ENCODE measurements around the gene IGFBP4. TPM values are rescaled to one million over a fixed set of nuclear protein-coding genes. Genes with fewer than 3 reads are reported as not detected.
A peak's percentile ranks its signal among the peaks of the same experiment; 100 is the strongest.

IGFBP4 gene
- total and polyA plus RNA-seq, 2 of the 13 experiments (the other 11 are each of a cell fraction or from before 2014, with no cell fraction given) = 4.1 to 49.0 TPM

- peak; percentile 76 for TF ChIP-seq HDAC1 (CRISPR knock-in tag; IDR thresholded peaks at IDR 0.05)
- TF ChIP-seq TBP (CRISPR knock-in tag; IDR thresholded peaks at IDR 0.05) = 0 out of 2 replicates have a peak, but pooled peaks have one; percentile 9
- peak; percentile 82 for TF ChIP-seq ISX (CRISPR knock-in tag; conservative IDR thresholded peaks at IDR 0.05)
- TF ChIP-seq MIXL1 (CRISPR knock-in tag; IDR thresholded peaks at IDR 0.05) = peak; percentile 57; the same call in 1 of the 2 replicates
- no peak for TF ChIP-seq ZNF382 (CRISPR knock-in tag; IDR thresholded peaks at IDR 0.05; ENCODE audit: borderline replicate concordance)
- TF ChIP-seq CREB1 (IDR thresholded peaks at IDR 0.05) = no peak
- no peak for TF ChIP-seq CREB1 (CRISPR knock-in tag; IDR thresholded peaks at IDR 0.05)
- peak; percentile 54; the same call in 1 of the 2 replicates for TF ChIP-seq ARNT2 (CRISPR knock-in tag; IDR thresholded peaks at IDR 0.05; ENCODE audit: low read depth)
- TF ChIP-seq TEAD2 (CRISPR knock-in tag; IDR thresholded peaks at IDR 0.05) = peak; percentile 95
- TF ChIP-seq BRD4 (CRISPR knock-in tag; IDR thresholded peaks at IDR 0.05) = peak; percentile 76; the same call in 1 of the 2 replicates
- peak; percentile 24; the same call in 1 of the 2 replicates for TF ChIP-seq ZNF225 (CRISPR knock-in tag; IDR thresholded peaks at IDR 0.05)
- no peak for TF ChIP-seq NCOA5 (CRISPR knock-in tag; IDR thresholded peaks at IDR 0.05)
- TF ChIP-seq ZNF724P (CRISPR knock-in tag; IDR thresholded peaks at IDR 0.05; ENCODE audit: borderline replicate concordance) = no peak; the same call in 1 of the 2 replicates
- TF ChIP-seq ZNF746 (CRISPR knock-in tag; IDR thresholded peaks at IDR 0.05) = peak; percentile 85; the same call in 1 of the 2 replicates
- no peak for TF ChIP-seq ZNF3 (CRISPR knock-in tag; IDR thresholded peaks at IDR 0.05)
- peak; percentile 90; the same call in 1 of the 2 replicates for TF ChIP-seq ZNF547 (CRISPR knock-in tag; IDR thresholded peaks at IDR 0.05)
- no peak for TF ChIP-seq FUBP1 (CRISPR knock-in tag; IDR thresholded peaks at IDR 0.05; ENCODE audit: borderline replicate concordance)
- TF ChIP-seq ZC3H4 (CRISPR knock-in tag; IDR thresholded peaks at IDR 0.05; ENCODE audit: borderline replicate concordance) = no peak
- TF ChIP-seq ZNF543 (CRISPR knock-in tag; IDR thresholded peaks at IDR 0.05) = peak; percentile 63; the same call in 1 of the 2 replicates
- no peak for TF ChIP-seq ZBTB25 (CRISPR knock-in tag; IDR thresholded peaks at IDR 0.05)
- TF ChIP-seq ZNF747 (CRISPR knock-in tag; IDR thresholded peaks at IDR 0.05; ENCODE audit: borderline replicate concordance) = peak; percentile 25; the same call in 1 of the 2 replicates
- no peak for TF ChIP-seq ZFAT (CRISPR knock-in tag; conservative IDR thresholded peaks at IDR 0.05)
- TF ChIP-seq PITX1 (CRISPR knock-in tag; IDR thresholded peaks at IDR 0.05) = no peak
- no peak; the same call in 1 of the 2 replicates for TF ChIP-seq KLF13 (CRISPR knock-in tag; IDR thresholded peaks at IDR 0.05)
- no peak for TF ChIP-seq TCF7L2 (IDR thresholded peaks at IDR 0.05; ENCODE audit: low read depth, low read length)
- TF ChIP-seq ZMYM2 (CRISPR knock-in tag; IDR thresholded peaks at IDR 0.05) = no peak
- TF ChIP-seq PLSCR1 (CRISPR knock-in tag; IDR thresholded peaks at IDR 0.05; ENCODE audit: borderline replicate concordance) = no peak
- no peak for TF ChIP-seq ZNF816 (CRISPR knock-in tag; IDR thresholded peaks at IDR 0.05; ENCODE audit: borderline replicate concordance)
- TF ChIP-seq ZNF562 (CRISPR knock-in tag; IDR thresholded peaks at IDR 0.05; ENCODE audit: borderline replicate concordance) = peak; percentile 95; the same call in 1 of the 2 replicates
- no peak for TF ChIP-seq ZNF678 (CRISPR knock-in tag; IDR thresholded peaks at IDR 0.05)
Measured at GRCh38 chr17:40443196-40443987, at the start of gene IGFBP4 (continued).

Measured in HepG2 (cell line).